ENCODE results near the gene KITLG.
"Not testable (repeated sequence)": the region's sequence is repeated elsewhere in the genome, so short reads cannot be mapped to it uniquely, and the experiment has no call there.

KITLG gene

DNA sequence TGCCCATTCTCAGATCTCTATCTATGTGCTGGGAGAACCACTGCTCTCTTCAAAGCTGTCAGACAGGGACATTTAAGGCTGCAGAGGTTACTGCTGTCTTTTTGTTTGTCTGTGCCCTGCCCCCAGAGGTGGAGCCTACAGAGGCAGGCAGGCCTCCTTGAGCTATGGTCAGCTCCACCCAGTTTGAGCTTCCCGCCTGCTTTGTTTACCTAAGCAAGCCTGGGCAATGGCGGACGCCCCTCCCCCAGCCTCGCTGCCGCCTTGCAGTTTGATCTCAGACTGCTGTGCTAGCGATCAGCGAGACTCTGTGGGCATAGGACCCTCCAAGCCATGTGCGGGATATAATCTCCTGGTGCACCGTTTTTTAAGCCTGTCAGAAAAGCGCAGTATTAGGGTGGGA, 113.6 kb downstream of the KITLG start:
- not testable (repeated sequence) for H3K27ac Mint-ChIP-seq; ATAC-seq (replicated peaks); H3K4me1 Mint-ChIP-seq; H3K9me3 Mint-ChIP-seq; H3K4me3 Mint-ChIP-seq; H3K27me3 Mint-ChIP-seq; H3K36me3 Mint-ChIP-seq; DNase-seq

DNA sequence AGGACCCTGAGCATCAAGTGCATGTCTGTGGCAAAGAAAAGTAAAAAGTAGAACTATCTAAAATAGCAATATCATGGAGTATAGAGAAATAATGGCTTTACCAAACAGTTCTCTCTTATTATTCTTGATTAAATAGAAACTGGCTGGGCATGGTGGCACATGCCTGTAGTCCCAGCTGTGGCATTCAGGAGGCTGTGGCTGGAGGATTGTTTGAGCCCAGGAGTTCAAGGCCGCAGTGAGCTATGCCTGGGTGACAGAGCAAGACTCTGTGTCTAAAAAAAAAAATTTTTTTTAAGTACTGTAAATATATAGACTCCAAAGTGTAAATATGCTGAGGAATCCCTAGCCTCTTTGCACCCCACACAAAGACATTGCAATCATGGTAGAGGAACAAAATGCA, 121.9 kb downstream of the KITLG start:
- Mint-ChIP-seq H3K9me3 (peaks cover 0 to 4% of the 10 kb centered on the region in 2 donors), H3K4me1 (no peaks in the 10 kb centered on the region), H3K27ac (no peak overlapping the region), H3K27me3 (no peaks in the 10 kb centered on the region), H3K4me3 (no peak overlapping the region), H3K36me3 (no peaks in the 10 kb centered on the region)
- no peak for DNase-seq
- ATAC-seq (replicated peaks): no peak

GRCh38 chr12:88453323-88453722, 126.9 kb downstream of the KITLG start:
- H3K4me1 Mint-ChIP-seq: no peaks in the 10 kb centered on the region
- no peak for ATAC-seq (replicated peaks)

GRCh38 chr12:88451205-88451604, 129.1 kb downstream of the KITLG start:
- Mint-ChIP-seq H3K4me1 (no peaks in the 10 kb centered on the region), H3K36me3 (no peaks in the 10 kb centered on the region), H3K9me3 (peaks cover 0 to 1% of the 10 kb centered on the region in 2 donors), H3K27me3 (no peaks in the 10 kb centered on the region), H3K27ac (no peak overlapping the region), H3K4me3 (no peak overlapping the region)
- DNase-seq (no peak), ATAC-seq (replicated peaks) (no peak)

More at GRCh38 chr12:88453323-88453722, 126.9 kb downstream of the KITLG start:
- no peak for DNase-seq
- peaks cover 0 to 4% of the 10 kb centered on the region in 2 donors for H3K9me3 Mint-ChIP-seq
- no peak overlapping the region for H3K27ac Mint-ChIP-seq
- H3K4me3 Mint-ChIP-seq: no peak overlapping the region
- no peaks in the 10 kb centered on the region for H3K27me3 Mint-ChIP-seq
- no peaks in the 10 kb centered on the region for H3K36me3 Mint-ChIP-seq

DNA sequence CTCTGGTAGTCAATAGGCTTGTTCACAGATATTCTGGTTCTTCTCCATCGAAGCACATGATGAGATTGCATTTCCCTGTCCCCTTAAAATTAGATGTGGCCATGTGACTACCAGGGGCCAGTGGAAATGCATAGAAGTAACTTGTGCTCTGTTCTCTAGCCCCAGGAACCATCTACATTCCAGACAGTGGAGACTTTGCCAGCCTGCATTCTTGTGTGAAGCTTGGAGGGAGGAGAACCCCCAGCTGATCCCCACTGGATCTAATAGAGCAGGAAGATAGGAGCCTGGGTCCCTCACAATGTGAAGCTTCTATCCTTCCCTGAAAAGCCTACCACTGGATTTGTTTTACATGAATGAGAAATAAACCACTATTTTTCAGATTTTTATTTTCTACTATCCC, 130.1 kb downstream of the KITLG start:
- H3K9me3 Mint-ChIP-seq: peaks cover 0 to 1% of the 10 kb centered on the region in 2 donors
- DNase-seq (no peak), ATAC-seq (replicated peaks) (no peak)
- H3K4me1 Mint-ChIP-seq: no peaks in the 10 kb centered on the region
- H3K36me3 Mint-ChIP-seq: no peaks in the 10 kb centered on the region
- H3K27me3 Mint-ChIP-seq: no peaks in the 10 kb centered on the region
- H3K4me3 Mint-ChIP-seq: no peak overlapping the region
- H3K27ac Mint-ChIP-seq: no peak overlapping the region

DNA sequence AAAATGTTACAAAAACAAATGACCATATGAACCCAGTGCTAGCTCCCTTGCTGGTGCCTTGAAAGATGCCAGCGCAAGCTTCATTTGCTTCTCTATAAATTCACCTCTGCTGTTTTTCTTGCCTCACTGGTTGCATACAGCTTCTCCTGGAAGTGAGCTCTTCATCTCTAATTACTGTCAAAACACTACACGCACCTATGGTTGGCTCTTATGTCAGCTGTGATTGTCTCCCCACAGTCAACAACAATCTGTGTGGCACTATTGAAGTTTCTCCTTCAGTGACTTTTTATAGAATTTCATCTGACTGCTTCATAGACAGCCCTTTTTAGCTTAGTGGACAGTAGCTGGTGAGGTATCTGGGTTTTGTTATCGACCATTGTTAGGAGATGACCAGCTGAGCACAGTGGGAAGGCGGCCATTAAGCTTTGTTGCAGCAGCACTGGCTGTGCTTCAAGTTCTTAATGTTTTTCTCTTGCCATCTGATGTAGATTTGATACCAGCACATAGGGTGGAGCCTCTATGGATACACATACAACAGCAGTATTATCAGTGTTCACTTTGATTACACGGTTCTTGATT, 131.8 kb downstream of the KITLG start:
- no peaks in the 10 kb centered on the region for H3K4me1 Mint-ChIP-seq
- H3K36me3 Mint-ChIP-seq: no peaks in the 10 kb centered on the region
- DNase-seq (no peak), ATAC-seq (replicated peaks) (no peak)
- H3K4me3 Mint-ChIP-seq: no peak overlapping the region
- no peak overlapping the region for H3K27ac Mint-ChIP-seq
- H3K9me3 Mint-ChIP-seq: peaks cover 0 to 3% of the 10 kb centered on the region in 2 donors
- H3K27me3 Mint-ChIP-seq: no peaks in the 10 kb centered on the region

GRCh38 chr12:88445705-88446394, 134.4 kb downstream of the KITLG start:
- no peak for ATAC-seq (replicated peaks)
- no peaks in the 10 kb centered on the region for H3K36me3 Mint-ChIP-seq
- H3K27ac Mint-ChIP-seq: no peak overlapping the region
- peaks cover 5 to 8% of the 10 kb centered on the region in 2 donors for H3K9me3 Mint-ChIP-seq
- H3K4me3 Mint-ChIP-seq: no peak overlapping the region
- no peak for DNase-seq
- H3K27me3 Mint-ChIP-seq: no peaks in the 10 kb centered on the region
- no peaks in the 10 kb centered on the region for H3K4me1 Mint-ChIP-seq

GRCh38 chr12:88444481-88444880, 135.8 kb downstream of the KITLG start:
- Mint-ChIP-seq H3K4me1 (no peaks in the 10 kb centered on the region), H3K4me3 (no peak overlapping the region), H3K36me3 (no peaks in the 10 kb centered on the region), H3K9me3 (peaks cover 5 to 9% of the 10 kb centered on the region in 2 donors), H3K27ac (no peak overlapping the region), H3K27me3 (no peaks in the 10 kb centered on the region)
- ATAC-seq (replicated peaks) (no peak), DNase-seq (no peak)

Measured in stimulated activated naive B cell treated with anti-CD40 and anti-IgM and Interleukin-4, amounts not matched to agents 10 μg/mL and 1 μg/mL and 100 μg/mL, for 72 hours (primary cell).